Anterior cingulate cortex (tissue), 58 donors: Measurements from ENCODE around the gene OR51E1.

Source experiments
- DNase-seq, 58 donors: peaks; one replicate each; lab custom pipeline; 2025; lab: John Stamatoyannopoulos, UW

OR51E1 gene, protein sequence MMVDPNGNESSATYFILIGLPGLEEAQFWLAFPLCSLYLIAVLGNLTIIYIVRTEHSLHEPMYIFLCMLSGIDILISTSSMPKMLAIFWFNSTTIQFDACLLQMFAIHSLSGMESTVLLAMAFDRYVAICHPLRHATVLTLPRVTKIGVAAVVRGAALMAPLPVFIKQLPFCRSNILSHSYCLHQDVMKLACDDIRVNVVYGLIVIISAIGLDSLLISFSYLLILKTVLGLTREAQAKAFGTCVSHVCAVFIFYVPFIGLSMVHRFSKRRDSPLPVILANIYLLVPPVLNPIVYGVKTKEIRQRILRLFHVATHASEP

DNA sequence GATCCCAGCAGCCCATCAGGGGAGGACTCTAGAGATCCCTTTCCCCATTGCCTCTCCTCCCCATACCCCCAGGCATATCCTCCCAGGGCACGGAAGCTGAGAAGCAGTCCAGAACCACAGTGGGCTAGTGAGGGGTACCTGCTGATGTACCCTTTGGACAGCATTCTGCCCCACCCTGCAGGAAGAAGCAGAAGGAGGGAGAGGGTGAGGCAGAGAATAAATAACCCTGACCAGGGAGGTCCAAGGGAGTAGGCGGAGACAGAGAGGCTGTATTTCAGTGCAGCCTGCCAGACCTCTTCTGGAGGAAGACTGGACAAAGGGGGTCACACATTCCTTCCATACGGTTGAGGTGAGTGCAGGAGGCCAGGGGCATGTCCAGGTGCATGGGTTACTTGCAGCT, at the start of gene OR51E1:
Gene OR51E1 (plus strand): TSS at position 301 of the 400 bp plus-strand sequence. CDS start 8,545 bp downstream, outside the sequence.
- no peak for DNase-seq

DNA sequence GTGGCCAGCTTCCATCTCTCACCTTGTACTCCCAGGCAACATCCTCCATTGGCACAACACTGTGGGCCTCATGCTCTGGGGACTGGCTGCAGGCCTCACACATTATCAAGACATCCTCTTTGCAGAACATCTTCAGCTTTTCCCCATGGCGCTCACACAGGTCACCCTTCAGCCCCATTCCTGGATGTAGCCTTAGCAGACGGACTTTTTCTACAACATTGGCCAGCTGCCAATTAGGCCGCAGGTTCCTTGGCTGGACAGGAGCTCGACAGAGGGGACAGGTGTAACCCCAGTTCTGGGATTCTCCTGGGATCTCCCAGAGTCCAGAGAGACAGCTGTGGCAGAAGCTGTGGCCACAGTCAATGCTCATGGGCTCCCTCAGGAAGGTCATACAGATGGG, 38.7 kb upstream of the OR51E1 start:
- no peak for DNase-seq

DNA sequence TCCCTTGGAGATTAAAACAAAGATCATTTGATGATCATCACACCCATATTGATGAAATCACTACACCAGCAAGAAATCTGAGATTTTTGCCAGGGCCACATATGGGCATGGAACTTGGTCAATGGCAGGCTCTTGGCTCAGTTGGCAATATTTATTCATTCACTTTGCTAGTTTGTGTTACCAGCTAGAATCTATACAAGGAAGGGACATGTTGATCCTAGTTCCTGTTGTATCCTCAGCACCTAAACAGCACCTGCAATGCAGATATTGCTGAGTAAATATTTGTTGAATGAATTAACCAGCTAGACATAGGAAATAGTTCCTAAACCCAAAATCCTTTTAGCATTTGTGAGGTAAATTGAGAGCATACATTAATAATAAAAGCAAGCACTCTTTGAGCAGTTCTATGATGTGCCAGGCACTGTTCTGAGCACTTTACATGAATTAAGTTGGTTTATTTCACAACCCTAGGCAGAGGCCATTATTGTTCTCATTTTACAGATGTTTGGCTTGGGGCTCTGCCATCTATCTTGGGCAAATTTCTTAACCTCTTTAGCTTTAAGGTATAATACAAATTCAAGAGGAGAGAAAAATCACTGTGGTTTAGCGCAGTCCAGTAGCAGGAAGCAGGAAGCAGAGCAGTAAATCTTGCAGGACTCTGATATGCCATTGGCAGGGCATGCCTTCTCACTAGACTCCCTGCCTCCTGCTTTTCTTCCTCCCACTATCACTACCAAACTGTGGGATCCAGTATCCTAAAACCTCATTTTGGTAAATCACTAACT, 37.4 kb upstream of the OR51E1 start:
- no peak for DNase-seq

DNA sequence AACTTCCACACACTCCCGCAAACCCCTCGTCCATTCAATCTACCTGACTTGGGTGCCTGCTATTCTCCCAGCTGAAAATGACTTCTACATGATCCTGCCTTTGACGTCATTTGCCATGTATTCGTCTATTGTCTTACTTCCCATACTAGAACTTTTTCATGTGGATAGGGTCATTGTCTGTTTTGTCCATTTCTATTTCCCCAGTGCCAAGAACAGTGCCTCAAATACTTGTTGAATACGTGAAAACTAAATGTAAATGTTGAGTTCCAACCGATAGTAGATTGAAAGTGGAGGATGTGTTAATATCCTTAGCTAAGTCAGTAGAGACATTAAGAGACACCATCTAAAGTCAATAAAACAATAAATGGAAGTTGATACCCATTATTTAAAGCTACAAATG, 36.7 kb upstream of the OR51E1 start:
- DNase-seq = no peak

DNA sequence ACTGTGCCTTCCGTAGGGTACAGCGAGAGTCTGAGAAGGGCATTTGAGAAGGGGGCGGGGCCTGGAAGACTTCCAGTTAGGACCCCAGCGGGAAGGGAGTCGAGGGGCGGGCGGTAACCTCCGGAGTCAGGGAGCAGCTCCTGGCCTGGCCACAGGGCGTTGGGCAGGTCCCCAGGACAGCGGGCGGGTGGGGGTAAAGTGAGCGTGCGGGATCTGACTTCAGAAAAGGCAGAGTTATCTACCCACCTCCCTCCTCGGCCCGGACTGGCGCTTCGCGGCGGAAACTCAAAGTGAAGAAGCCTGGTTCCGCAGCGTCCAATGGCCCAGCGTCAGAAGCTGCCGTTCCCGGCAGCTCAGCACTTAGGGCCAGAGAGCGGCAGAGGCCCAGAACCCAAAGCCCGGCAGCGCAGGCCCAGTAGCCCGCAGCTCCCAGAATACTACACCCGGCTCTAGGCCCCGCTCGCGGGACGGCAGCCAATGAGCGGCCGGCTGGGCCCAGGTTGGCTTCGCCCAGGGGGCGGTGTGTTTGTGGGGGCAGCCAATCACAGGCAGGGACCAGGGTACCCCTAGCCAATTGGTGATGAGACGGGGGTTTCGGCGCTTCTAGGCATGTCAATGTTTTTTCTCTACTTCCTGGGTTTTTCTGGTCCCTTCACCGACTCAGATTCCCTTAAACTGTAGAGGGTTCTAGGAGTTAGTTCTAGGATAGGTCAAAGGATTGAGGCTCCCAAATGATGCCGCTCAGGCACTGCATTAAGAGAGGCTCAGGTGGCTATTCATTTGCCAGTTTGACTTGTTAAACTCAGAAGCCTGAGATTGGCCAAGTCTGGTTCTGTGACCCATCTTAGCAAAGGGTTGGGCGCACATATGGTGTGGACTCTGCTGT, 35.8 kb upstream of the OR51E1 start, which contains the start of gene TRIM68:
Gene TRIM68 (minus strand): TSS at position 451 of the 886 bp plus-strand sequence. CDS start 2,727 bp downstream, outside the sequence.
- peak; percentile 73 to 98 (median 95) for DNase-seq

DNA sequence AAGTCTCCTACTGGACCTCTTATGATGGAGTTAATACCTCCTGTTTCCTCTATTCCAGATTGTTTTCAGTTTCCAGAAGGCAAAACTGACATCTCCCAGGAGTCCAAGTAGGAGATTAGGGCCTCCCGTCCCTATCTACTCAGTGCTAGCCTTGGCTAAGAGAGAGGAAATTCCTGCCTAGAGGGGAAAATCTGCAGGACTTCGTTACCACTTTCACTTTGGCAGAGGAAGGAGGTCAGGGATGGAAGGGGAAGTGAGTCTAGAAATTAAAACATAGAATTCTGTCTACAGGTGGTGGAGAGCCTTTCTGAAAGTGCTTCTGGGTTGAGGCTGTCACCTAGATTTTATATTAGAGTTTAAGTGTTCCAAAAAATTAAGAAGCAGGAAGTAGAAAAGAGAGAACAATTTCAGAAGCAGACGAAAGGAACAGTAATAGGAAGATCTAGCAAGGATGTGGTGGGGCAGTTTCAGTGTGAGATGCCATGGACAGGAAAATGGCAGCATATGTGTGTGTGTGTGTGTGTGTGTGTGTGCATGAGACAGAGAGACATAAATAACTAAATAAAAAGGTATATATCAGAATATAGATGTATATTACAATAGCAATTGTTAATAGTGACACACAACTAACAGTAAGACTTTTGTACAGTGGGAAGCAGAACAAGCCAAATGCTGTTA, 33.4 kb upstream of the OR51E1 start:
- DNase-seq = no peak

DNA sequence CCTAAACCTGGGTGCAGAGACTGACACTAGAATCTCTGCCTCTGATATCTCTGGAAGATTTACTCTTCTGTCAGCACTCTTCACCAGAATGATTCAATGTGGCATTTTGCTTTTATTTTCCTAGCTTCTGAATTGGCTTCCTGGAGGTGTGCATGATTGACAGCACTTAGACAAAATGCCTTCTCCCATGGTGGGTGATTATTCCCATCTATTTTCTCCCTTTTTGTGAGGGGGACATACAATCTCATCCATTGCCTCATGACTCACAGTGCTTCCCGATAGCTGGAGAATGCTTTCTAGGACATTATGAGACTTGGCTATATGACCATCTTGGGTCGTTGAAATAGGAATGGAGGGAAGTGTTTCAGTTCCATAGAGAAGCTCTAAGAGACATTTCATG, 31.8 kb upstream of the OR51E1 start:
- no peak for DNase-seq

DNA sequence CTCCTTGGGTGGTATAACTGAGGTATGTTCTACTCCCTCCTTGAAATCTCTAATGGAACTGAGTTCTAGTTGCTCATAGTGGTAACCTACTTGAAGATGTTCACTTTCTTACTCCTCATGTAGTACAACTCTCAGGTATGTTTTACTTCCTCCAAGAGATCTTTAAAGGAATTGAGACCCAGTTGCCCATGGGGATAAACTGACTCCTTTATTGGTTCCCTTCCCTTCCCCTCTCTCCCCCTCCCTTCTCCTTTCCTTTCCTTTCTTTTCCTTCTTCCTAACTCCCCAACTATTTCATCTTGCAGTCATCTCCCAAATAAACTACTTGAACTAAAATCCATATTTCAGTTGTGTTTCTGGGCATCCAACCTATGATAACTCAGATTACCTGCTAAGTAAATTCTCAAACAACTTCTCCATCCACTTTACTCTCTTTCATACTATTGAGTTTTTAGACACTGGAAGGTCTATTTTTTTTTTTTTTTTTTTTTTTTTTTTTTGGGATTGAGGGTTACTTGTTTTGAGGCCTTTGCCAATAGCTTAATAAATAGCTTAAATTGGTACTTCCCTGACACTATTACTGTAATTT, 27.8 kb upstream of the OR51E1 start:
- no peak for DNase-seq

DNA sequence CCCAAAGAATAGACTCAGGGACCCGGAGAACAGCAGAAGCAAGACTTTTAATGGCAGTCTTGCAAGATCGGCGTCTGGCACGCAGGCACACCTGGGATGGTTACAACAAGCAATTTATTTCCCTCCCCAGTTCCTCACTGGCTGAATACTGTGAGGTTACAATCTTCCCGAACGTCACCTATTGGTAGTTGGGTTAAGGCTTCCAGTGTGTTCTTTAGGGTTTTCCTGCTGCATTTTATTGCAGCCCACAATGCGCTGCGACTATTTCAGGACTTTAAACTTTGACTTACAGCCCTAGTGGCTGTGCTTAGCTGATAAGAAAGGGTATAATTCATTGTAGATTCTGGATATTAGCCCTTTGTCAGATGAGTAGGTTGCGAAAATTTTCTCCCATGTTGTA, 24.3 kb upstream of the OR51E1 start:
- no peak for DNase-seq

DNA sequence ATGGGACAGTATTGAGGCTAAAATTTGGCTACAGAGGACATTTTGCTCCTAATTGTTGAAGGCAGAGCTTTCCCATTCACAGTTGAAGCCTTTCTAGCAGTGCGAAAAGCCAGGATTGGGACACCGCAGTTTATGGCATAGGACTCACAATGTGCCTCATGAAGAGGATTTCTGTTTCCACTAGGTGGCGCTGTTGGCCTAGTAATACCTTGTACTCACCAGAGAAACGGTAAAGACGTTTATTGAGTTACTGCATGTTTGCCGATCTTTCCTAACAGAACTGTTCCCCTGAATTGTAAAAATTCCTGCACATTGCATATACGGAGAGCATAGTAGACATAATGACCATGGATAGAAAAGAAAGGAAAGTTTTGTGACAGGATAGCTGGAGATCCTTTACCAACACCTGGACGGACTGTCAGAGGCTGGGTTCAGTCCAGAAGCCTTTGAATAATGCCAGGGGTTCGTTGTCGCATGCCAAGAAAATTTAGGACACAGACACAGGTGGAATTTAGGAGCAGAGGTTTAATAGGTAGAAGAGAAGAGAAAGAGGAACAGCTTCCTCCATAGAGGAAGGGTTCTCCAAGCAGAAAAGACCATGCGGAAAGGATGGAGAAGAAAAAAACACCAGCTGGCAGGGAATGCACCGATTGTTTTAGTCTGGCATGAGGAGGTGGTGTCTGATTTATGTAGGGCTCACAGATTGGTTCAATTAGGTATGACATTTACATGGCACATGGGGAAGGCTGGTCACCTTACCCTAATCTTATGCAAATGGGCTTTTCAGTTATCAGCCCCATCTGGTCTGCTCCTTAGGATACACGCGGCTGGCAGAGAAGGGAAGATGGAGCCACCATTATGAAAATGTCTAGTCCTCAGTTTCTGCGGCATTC, 17.3 kb upstream of the OR51E1 start:
- peak in 15 of 58 donors; percentile 1 to 46 (median 18) for DNase-seq

DNA sequence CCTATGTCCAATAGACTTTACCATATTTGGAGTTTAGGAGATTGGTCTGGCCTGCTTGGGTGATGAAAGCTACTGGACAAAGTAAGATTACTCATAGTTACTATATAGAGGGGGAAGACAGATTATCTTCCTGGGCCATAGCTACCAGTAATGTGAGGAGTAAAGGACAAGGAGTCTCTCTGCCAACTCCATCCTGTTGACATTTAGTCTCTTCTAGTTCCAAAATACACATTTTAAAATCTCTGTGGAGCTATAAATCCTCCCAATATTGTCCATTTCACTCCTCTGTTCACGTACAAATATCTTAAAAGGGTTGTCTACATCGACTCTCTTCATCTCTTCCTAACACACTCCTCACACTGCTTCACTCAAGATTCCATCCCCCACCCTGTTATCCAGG, 7.6 kb upstream of the OR51E1 start:
- DNase-seq = no peak

DNA sequence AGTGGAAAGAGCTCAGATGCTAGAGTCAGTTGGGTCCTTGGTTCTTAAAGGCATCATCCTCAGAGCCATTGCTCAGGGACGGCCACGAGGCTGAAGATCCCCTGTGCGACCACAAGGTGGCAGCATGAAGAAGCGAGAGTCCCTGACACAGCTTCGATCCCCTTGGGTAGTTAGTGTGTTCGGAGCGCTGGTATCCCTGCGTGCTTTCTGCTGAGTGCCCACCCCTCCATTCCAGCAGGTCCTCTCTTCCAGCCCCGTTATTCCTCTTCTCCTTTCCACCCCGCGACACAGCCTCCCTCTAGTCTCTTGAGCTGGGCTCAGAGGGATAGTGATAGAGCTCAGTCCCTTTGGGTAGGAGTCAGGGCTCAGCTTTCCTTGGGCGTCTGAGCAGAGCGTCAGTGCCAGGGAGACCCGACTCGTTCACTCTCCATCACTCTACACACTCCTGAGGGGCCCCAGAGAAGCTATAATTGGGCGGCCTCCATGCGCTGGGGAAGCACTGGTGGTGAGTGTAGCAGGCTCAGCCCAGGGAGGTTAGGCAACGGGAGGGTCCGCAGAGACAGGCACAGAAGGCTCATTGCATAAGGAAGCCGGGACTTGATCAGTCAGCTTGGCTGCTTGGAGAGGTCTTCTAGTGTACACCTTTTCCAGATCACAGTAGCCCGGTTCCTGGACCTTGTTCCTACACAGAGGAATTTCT, 6.7 kb upstream of the OR51E1 start, which contains the start of gene OR51D1:
Gene OR51D1 (plus strand): TSS at position 516 of the 700 bp plus-strand sequence. CDS start 2,314 bp downstream, outside the sequence.
- peak in 53 of 58 donors; percentile 2 to 72 (median 32) for DNase-seq

DNA sequence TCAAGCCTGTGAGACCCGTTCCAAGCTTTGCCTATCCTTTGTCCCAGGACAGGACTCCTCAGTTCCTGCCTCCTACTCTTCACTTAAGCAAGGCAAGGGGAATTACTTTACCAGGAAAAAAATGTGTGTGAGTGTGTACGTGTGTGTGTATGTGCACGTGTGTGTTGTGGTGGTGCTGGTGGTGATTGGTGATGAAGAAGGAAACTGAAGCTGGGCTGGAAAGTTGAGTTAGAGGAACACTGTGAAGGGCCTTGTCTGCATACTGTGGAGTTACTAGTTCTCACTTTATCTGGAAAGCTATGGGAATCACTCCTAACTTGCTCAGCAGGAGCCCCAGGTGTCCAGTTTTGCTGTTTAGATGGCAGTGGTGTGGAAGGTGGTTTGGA, 6.1 kb upstream of the OR51E1 start:
- DNase-seq = no peak

DNA sequence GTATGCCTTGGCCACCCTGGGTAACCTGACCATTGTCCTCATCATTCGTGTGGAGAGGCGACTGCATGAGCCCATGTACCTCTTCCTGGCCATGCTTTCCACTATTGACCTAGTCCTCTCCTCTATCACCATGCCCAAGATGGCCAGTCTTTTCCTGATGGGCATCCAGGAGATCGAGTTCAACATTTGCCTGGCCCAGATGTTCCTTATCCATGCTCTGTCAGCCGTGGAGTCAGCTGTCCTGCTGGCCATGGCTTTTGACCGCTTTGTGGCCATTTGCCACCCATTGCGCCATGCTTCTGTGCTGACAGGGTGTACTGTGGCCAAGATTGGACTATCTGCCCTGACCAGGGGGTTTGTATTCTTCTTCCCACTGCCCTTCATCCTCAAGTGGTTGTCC, 3.9 kb upstream of the OR51E1 start:
- no peak for DNase-seq

DNA sequence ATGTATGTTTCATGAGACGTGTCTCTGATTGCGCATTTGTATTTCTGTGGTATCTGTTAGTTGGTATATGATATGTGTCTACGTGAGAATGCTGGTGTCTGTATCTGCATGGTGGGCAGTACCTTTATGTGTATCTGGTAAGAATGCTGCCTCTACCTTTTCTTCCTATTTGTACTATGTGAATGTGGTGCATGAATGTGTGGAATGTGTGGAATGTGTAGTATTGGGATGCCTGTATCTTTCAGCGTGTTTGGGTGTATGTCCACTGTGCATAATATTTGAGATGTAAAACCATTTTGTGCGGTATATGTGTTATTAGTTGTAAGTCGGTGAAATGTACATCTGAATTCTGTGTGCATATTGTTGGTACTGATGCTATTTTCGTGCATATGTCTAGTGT, 2.3 kb upstream of the OR51E1 start:
- DNase-seq = no peak

DNA sequence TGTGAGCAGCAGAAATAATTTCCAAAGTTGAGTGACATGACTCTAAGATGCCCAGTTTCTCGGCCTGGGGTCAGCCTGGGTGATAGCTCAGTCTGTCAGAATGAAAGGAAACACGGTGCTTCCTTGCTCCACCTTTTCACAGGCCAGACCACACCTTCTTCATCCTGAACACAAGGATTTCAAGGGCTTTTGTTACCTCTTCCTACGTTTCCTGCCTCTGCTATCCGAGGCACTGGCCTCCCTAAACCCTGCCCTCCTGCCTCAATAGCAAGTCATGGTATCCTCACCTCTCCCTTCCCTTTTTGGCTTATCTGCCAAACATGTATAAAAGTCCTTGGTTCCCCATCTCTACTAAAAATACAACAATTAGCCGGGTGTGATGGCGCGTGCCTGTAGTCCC, 1.7 kb upstream of the OR51E1 start:
- no peak for DNase-seq

DNA sequence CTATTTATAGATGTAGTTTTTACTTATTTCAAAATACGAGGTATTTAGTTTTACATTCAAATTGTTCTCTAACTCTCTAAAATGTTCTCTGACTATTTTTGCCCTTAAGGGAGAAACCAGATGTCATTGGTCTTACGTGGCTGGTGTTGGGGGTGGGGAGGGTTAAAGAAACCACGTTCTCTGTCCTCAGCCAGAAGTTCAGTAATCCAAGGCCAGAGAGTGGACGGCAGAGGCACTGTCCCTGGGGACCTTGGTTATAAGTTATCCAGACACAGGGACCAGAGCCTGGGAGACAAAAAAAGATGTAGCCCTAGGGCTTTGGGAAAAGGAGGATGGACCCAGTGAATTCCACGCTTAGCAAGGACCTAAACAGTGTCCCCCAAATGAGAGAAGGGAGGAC, 706 bp upstream of the OR51E1 start:
- no peak for DNase-seq

DNA sequence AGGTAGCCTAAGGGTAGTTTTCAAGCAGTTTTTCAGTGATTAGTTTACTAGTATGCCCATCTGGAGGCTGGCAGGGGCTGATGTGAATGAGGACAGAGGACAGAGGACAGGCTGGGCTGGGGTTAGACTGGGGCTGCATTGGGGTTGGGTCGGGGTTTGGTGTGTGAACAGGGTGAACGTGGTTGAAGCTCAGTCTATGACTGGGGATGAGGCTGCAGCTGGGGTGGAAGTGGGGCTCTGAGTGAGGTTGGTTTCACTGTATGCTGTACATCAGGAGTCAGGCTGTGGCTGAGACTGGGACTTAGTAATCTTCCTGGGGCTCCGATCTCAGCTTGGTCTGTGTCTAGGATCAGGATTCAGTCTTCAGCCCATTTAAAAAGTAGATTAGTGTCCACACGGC, 451 bp downstream of the OR51E1 start:
- no peak for DNase-seq
